Measurements from ENCODE around the gene PARVA.
A peak's percentile ranks its signal among the peaks of the same experiment; 100 is the strongest.
"Not testable (repeated sequence)": the region's sequence is repeated elsewhere in the genome, so short reads cannot be mapped to it uniquely, and the experiment has no call there.

PARVA gene

DNA sequence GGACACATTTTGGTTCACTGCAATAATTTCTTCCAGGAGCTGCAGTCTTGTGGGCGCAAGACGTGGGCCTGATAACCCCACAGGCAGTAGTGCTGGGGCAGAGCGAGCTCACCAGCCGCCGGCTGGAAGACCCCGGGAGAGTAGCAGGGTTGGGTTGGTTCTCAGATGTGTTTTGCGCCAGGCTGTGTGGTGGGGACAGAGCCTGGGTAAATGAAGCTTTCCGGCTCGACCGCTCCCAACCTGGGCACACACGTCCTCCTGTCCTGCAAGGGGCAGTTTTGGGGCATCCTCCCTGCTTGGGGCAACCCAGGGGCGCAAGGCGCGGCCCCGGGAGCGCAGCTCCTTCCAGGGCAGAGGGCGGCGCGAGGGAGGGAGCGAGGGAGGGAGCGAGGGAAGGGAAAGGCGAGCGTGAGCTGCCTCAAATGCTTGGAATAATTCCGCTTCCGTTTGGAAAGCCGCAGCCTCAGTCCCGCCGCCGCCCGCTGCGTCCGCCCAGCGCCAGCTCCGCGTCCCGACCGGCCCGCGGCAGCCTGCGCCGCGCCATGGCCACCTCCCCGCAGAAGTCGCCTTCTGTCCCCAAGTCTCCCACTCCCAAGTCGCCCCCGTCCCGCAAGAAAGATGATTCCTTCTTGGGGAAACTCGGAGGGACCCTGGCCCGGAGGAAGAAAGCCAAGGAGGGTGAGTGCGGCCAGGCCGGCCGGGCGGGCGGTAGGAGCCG is at the start of gene PARVA:
TSS of gene PARVA (plus strand) at position 466 of the 718 bp plus-strand sequence. CDS start at position 543, 77 bp downstream.
- no peak for DNase-seq (ENCODE audit: low read depth in 2 of 2)

DNA sequence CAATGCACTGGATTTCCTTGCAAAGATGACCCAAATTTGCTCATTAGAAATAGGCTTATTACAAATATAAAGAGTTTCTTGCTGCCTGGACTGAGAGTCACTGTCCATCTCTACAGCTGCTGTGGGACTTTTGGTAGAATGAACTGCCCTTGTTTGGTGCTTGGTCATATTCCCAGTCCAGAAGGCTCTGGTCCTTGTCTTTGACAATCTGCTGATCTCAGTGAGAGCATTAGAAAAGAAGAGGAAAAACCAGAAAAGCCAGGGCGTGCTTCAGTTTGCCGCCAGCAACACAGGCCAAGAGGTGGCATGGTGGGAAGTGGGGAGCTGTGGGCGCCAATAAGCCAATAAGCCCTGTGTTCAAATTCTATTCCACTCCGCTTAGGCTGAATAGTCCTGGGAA is 48.2 kb upstream of the PARVA start:
- no peak for DNase-seq (ENCODE audit: low read depth in 2 of 2)

- DNase-seq (ENCODE audit: low read depth in 2 of 2), result no peak
Measured at GRCh38 chr11:12329797-12330196, 47.6 kb upstream of the PARVA start.

- DNase-seq (ENCODE audit: low read depth in 2 of 2), result no peak
Measured at GRCh38 chr11:12330485-12331231, 46.7 kb upstream of the PARVA start.

DNA sequence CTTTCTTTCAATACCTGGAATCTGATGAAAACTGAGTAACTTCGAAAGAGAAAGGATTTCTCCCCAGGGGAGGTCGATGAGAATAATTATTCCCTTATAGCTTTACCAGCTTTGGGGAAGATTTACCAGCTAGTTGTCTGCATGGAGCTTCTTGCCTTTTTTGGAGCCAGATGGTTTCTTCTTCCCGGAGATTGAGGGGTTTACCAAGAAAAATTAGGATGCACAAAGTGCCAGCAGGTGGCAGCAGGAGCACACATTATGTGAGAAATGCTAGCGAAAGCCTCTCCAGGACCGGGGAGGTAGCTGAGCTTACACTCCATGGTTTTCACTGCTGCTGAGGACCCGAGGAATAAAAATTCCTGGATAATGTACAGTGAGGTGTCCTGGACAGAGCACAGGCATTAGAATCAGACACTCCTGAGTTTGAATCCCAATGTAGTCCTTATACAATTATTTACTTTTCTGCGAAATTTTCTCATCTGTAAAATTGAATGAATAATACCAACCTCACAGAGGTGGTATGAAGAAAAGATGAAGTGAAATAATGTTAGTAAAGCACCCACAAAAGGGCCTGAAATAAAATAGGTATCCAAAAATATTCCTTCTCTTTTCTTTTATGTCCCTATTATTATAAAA is 46.0 kb upstream of the PARVA start:
- peak; percentile 53 to 60 for DNase-seq (ENCODE audit: low read depth in 2 of 2)

DNA sequence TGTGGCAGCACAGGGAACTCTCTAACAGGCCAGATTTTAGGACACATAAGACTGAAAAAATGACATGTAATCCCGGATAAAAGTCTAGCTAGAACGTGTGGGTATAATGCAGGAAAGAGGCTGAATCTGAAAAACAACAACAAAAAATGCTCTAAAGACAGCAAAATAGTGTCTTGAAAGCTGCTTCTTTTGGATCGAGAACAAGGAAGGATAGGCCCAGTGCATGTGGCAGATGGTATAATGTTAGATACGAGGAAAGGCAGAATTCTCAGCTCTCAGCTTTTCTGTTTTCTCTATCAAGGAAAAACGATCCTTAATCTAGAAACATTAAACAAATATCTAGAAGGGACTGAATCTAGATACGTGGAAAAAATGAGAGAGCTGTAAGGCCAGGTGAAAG is 33.8 kb upstream of the PARVA start:
- no peak for DNase-seq (ENCODE audit: low read depth in 2 of 2)

GRCh38 chr11:12353534-12353933 is 23.8 kb upstream of the PARVA start:
- no peak for DNase-seq (ENCODE audit: low read depth in 2 of 2)

DNA sequence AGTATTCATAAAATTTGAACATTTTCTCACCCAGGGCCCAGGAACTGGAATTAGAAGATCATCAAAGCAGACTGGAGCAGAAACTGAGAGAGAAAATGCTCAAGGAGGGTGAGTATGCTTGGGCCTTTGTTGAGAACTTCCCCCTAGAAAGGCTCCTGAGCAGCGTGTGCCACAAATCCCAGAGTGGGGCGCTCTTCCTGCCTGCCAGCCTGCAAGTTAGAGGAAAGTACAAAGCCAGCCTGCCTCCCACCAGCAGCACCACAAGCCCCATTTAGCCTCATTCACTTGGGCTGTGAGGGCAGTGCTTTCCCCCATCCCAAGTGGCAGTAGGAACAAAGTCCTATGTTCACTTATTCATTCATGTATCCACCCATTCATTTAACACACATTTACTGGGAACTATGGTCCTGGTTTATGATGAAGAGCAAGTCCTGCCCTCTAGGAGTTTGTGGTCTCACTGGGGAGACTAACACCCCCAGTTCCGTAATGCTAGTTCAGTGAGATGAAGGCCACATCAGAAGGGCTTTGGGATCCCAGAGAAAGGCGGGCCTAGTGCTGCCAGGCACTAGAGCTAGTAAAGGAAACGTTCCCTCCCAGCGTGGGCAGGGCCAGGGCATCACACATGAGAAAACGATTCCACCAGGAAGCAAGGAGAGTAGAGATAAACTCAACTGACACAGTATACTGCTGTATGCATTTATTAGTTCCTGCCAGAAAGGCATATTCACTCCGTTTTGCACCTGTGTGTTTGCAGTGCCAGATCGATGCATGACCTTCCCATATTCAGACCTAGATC is 22.4 kb upstream of the PARVA start:
- no peak for DNase-seq (ENCODE audit: low read depth in 2 of 2)

DNA sequence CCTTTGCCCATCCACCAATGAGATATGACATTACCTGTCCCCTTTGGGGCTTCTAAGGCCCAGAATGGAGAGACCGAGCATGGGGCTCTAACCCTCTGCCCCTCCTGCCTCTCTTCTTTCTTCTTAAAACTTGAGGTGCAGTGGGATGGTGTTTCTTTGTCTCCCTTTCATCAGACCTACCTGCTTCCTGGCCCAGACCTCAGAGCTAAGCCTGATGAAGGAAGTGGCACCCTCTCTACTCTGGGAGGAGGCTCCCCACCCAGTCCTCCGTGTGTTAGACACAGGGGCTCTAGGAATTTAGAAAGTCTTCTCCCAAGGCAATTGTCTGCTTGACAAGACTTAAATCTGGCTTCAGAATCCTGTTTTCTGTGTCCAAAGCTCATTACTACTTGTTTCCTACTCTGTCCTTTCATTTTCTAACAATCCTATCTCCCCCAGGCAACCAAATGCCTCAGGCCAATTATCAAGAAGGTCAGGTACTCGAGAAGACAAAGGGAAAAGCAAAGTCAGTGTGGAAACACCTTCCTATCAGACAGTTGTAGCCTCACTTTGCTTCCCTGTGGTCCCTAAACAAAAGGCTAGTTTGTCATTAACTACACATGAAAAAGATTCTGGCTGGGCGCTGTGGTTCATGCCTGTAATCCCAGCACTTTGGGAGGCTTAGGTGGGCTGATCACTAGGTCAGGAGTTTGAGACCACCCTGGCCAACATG is 20.3 kb upstream of the PARVA start:
- no peak for DNase-seq (ENCODE audit: low read depth in 2 of 2)

GRCh38 chr11:12357697-12358096 is 19.7 kb upstream of the PARVA start:
- DNase-seq (ENCODE audit: low read depth in 2 of 2), result not testable (repeated sequence)

DNA sequence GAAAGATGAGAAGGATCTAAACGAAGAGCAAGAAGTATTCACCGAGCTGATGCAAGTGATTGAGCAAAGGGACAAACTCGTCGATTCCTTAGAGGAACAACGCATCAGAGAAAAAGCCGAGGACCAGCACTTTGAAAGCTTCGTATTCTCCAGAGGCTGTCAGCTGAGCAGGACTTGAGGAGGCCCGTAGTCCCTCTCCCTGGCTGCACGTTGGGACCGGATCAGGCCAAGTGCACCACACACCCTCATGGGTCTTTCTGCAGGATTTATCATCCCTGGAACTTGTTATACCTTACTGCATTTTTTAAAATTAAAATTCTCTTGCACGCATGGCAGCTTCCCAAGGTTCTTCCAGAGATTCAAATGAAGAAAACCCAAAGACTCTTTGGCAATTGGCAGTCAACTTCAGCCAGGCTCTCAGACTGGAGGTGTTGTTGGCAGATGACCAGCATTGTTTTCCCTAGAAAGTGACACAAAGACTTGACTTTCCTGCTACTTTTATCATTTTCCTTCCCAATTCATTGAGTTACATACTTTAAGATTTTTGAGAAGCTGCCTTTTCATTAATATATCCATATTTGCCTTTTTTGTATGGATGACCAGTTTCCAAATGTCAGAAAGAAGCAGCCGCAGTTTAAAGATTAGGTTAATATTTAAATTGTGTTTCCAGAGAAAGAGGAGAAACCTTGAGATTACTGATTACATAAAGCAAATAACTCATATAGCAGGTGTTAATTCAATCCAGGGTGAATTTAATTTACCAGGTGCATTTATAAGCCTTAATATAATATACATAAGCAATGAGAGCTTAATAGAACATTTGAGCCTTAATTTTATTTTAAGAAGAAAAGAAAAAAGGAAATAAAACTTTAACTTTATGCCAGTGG is 18.8 kb upstream of the PARVA start:
- DNase-seq (ENCODE audit: low read depth in 2 of 2), result no peak

- no peak for DNase-seq (ENCODE audit: low read depth in 2 of 2)
Measured at GRCh38 chr11:12359761-12360160, 17.6 kb upstream of the PARVA start.

GRCh38 chr11:12361682-12362081 is 15.7 kb upstream of the PARVA start:
- no peak for DNase-seq (ENCODE audit: low read depth in 2 of 2)

GRCh38 chr11:12362857-12363256 is 14.5 kb upstream of the PARVA start:
- DNase-seq (ENCODE audit: low read depth in 2 of 2), result no peak

DNA sequence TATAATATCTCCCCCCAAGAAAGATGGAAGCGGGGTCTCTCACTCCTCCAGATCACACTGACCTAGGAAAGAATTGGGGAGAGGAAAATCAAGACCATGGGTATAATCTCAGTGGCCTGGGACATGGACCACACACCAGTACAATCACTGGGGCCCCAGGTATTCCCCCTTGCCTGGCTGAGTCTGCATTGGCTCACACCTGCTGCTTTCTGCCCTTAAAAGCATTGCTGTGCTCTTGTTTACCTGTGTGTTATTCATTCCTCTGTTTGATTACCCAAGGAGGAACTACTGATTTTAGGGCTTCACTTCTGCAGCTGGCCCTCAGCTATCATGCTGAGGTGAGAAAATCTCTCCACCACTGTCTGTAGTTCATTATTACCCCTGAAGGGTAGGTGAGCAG is 14.0 kb upstream of the PARVA start:
- DNase-seq (ENCODE audit: low read depth in 2 of 2), result no peak

DNA sequence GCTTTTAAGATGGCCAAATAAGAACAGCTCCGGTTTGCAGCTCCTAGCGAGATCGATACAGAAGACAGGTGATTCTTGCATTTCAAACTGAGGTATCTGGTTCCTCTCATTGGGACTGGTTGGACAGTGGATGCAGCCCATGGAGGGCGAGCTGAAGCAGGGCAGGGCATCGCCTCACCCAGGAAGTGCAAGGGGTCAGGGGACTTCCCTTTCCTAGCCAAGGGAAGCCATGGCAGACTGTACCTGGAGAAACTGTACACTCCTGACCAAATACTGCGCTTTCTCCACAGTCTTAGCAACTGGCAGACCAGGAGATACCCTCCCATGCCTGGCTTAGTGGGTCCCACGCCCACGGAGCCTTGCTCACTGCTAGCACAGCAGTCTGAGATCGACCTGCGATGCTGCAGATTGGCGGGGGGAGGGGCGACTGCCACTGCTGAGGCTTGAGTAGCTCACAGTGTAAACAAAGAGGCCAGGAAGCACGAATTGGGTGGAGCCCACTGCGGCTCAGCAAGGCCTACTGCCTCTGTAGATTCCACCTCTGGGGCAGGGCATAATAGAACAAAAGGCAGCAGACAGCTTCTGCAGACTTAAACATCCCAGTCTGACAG is 11.3 kb upstream of the PARVA start:
- DNase-seq (ENCODE audit: low read depth in 2 of 2), result peak; percentile 23 to 34

DNA sequence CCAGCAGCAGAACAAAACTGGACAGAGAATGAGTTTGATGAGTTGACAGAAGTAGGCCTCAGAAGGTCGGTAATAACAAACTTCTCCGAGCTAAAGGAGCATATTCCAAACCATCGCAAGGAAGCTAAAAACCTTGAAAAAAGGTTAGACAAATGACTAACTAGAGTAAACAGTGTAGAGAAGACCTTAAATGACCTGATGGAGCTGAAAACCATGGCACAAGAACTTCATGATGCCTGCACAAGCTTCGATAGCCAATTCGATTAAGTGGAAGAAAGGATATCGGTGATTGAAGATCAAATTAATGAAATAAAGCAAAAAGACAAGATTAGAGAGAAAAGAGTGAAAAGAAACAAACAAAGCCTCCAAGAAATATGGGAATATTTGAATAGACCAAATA is 10.3 kb upstream of the PARVA start:
- DNase-seq (ENCODE audit: low read depth in 2 of 2), result not testable (repeated sequence)

DNA sequence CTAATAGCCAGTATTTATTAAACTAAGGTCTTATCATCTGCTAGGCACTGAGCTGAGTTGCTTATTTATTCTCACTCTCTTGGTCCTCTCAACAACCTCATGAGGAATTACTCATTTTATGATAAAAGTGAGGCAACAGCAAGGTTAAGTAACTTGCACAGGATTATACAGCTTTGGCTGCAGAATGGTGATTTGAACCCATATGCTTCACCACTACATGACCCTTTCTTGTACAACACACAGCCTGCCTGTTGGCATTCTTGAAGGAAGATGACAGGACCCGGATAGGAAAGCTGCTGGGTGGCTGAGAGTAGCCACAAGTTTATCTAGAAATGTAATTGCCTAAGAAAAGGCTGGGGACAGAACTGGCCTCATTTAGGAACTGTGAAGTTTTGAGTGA is 5.3 kb upstream of the PARVA start:
- DNase-seq (ENCODE audit: low read depth in 2 of 2), result no peak

DNA sequence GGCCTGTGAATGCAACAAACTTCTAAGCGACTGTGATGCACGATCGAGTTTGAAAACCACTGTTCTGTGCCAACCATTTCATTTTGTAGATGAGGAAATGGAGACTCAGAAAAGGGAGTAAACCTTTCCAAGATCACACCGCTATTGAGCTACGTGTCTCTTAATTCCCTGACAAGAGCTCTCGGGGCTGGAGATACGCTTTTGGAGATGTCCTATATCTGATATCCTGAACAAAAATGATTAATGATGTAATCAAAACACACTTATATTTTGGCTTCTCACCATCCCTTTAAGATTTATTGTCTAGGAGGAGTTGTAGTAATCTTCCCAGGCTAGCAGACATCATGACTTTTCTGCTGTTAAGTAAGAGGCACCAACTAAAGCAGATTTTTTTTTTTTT is 1.7 kb upstream of the PARVA start:
- no peak for DNase-seq (ENCODE audit: low read depth in 2 of 2)
